Gastrocnemius medialis (tissue), 4 donors: Measurements from ENCODE around the gene RALGAPA2.

Source experiments
- POLR2A ChIP-seq, 2 donors: fragments of 450-650 bp; IDR thresholded peaks; one replicate each; pipeline ENCODE4 v1.6.1; 2017; ENCODE audit warnings: antibody characterized with exemption in 2 of 2, mild to moderate bottlenecking in 2 of 2, moderate library complexity in 2 of 2
- TF ChIP-seq, protein P1 (sequence below), 5 experiments: fragments of 450-650 bp in 3 of 5; fragments of 200-600 bp in 2 of 5; sonication (generic) in 2 of 5; IDR thresholded peaks in 4 of 5; conservative IDR thresholded peaks in 1 of 5; 1 replicate in 4 of 5; 2 replicates in 1 of 5; pipeline ENCODE4 v1.5.1; 2016 to 2019; ENCODE audit warnings: antibody characterized with exemption in 5 of 5, mild to moderate bottlenecking in 3 of 5, moderate library complexity in 3 of 5

DNA sequence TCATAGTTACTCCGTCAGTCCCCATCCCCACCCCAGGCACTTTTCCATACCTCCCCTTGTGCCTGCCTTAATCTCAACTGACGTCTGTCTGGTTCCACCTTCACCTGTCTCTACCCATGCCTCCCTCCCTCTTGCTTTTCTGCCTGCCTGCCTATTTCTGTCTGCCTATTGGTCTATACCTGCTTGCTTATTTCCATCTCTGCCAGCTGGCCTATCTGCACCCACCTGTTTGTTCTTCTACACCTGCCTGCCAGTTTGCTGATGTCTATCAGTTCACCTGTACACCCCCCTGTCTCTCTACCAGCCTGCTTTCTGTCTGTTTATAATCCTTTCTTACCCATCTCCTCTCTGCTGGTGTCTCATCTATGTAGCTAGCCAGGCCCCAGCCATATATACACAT lies 87.5 kb downstream of the RALGAPA2 start:
- TF ChIP-seq, protein P1, sequence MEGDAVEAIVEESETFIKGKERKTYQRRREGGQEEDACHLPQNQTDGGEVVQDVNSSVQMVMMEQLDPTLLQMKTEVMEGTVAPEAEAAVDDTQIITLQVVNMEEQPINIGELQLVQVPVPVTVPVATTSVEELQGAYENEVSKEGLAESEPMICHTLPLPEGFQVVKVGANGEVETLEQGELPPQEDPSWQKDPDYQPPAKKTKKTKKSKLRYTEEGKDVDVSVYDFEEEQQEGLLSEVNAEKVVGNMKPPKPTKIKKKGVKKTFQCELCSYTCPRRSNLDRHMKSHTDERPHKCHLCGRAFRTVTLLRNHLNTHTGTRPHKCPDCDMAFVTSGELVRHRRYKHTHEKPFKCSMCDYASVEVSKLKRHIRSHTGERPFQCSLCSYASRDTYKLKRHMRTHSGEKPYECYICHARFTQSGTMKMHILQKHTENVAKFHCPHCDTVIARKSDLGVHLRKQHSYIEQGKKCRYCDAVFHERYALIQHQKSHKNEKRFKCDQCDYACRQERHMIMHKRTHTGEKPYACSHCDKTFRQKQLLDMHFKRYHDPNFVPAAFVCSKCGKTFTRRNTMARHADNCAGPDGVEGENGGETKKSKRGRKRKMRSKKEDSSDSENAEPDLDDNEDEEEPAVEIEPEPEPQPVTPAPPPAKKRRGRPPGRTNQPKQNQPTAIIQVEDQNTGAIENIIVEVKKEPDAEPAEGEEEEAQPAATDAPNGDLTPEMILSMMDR (IDR thresholded peaks at IDR 0.05 in 4 of 5, conservative IDR thresholded peaks at IDR 0.05 in 1 of 5) = no peak
- no peak for TF ChIP-seq POLR2A (IDR thresholded peaks at IDR 0.05)
